HEK293T (cell line): ENCODE data around the gene KIF12.

Source experiments
- CTCF ChIA-PET: fragments of 350-600 bp; formaldehyde crosslinking; extraction: SDS; loops from one replicate; lab custom pipeline; 2021; ENCODE audit warnings: antibody characterized with exemption, inconsistent platforms; lab: Yijun Ruan, JAX
- POLR2A ChIA-PET: fragments of 350-600 bp; formaldehyde crosslinking; extraction: SDS; loops from one replicate; lab custom pipeline; 2020; ENCODE audit warnings: antibody characterized with exemption, inconsistent platforms; lab: Yijun Ruan, JAX
- DNase-seq: peaks from one replicate; pipeline ENCODE4 v3.0.0; 2012; ENCODE audit warnings: mixed read lengths; ENCODE audit errors: extremely low spot score
- ARNT ChIP-seq: fragments of 450-650 bp; IDR thresholded peaks from 2 replicates; pipeline ENCODE4 v1.6.1; 2017; ENCODE audit warnings: mild to moderate bottlenecking
- BHLHE40 ChIP-seq: fragments of 450-650 bp; IDR thresholded peaks from 2 replicates; pipeline ENCODE4 v1.6.1; 2016; ENCODE audit warnings: mild to moderate bottlenecking, moderate library complexity, borderline replicate concordance
- CTBP1 ChIP-seq: fragments of 450-650 bp; IDR thresholded peaks from 2 replicates; pipeline ENCODE4 v1.6.1; 2016; ENCODE audit warnings: borderline replicate concordance
- ELF4 ChIP-seq: fragments of 450-650 bp; IDR thresholded peaks from 2 replicates; pipeline ENCODE4 v1.6.1; 2017; ENCODE audit warnings: antibody characterized with exemption
- FOXA1 ChIP-seq: fragments of 450-650 bp; IDR thresholded peaks from 2 replicates; pipeline ENCODE4 v1.6.1; 2016; ENCODE audit warnings: mild to moderate bottlenecking
- FOXK2 ChIP-seq: fragments of 450-650 bp; IDR thresholded peaks from 2 replicates; pipeline ENCODE4 v1.6.1; 2016; ENCODE audit warnings: mild to moderate bottlenecking
- FOXM1 ChIP-seq: fragments of 450-650 bp; IDR thresholded peaks from 2 replicates; pipeline ENCODE4 v1.6.1; 2017; ENCODE audit warnings: mild to moderate bottlenecking, borderline replicate concordance
- HDGF ChIP-seq: fragments of 450-650 bp; IDR thresholded peaks from 2 replicates; pipeline ENCODE4 v1.6.1; 2017; ENCODE audit warnings: antibody characterized with exemption, borderline replicate concordance
- L3MBTL2 ChIP-seq: fragments of 450-650 bp; conservative IDR thresholded peaks from 2 replicates; pipeline ENCODE4 v1.6.1; 2016; ENCODE audit warnings: mild to moderate bottlenecking
- LEF1 ChIP-seq: fragments of 450-650 bp; IDR thresholded peaks from 2 replicates; pipeline ENCODE4 v1.6.1; 2017; ENCODE audit warnings: mild to moderate bottlenecking, borderline replicate concordance
- NFRKB ChIP-seq: fragments of 450-650 bp; IDR thresholded peaks from 2 replicates; pipeline ENCODE4 v1.6.1; 2016; ENCODE audit warnings: mild to moderate bottlenecking, moderate library complexity
- SP1 ChIP-seq: fragments of 450-650 bp; IDR thresholded peaks from 2 replicates; pipeline ENCODE4 v1.6.1; 2017
- SUZ12 ChIP-seq: fragments of 450-650 bp; IDR thresholded peaks from 2 replicates; pipeline ENCODE4 v1.6.1; 2016; ENCODE audit warnings: mild to moderate bottlenecking
- TARDBP ChIP-seq: fragments of 450-650 bp; IDR thresholded peaks from 2 replicates; pipeline ENCODE4 v1.6.1; 2016
- ZNF384 ChIP-seq: fragments of 450-650 bp; IDR thresholded peaks from 2 replicates; pipeline ENCODE4 v1.6.1; 2016
- TF ChIP-seq, protein P1 (sequence below): fragments of 450-650 bp; IDR thresholded peaks from 2 replicates; pipeline ENCODE4 v1.6.1; 2016

The KIF12 gene

DNA sequence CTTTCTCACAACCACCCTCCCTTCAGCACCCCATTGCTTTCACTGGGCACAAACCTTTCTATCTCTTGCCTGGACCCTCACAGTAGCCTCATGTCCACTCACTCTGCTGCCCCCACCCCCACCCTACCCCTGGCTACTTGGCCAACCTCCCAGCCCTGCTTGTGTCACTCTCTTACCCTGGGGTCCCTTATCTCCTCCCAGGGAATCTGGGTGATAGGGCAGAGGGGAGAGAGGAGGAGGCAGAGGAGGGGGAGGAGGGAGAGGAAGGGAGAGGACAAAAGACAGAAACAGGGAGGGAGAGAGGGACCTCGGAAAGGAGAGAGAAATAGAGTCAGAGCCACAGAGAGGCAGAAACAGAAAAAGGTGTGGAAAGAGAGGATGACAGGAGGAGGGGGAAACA, 25.0 kb upstream of the KIF12 start:
- TF ChIP-seq SUZ12, result no peak
- TF ChIP-seq ARNT, result no peak
- TF ChIP-seq, protein P1, sequence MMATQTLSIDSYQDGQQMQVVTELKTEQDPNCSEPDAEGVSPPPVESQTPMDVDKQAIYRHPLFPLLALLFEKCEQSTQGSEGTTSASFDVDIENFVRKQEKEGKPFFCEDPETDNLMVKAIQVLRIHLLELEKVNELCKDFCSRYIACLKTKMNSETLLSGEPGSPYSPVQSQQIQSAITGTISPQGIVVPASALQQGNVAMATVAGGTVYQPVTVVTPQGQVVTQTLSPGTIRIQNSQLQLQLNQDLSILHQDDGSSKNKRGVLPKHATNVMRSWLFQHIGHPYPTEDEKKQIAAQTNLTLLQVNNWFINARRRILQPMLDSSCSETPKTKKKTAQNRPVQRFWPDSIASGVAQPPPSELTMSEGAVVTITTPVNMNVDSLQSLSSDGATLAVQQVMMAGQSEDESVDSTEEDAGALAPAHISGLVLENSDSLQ, result no peak
- TF ChIP-seq BHLHE40, result no peak
- TF ChIP-seq CTBP1, result no peak
- TF ChIP-seq LEF1, result no peak
- no peak for TF ChIP-seq ZNF384
- TF ChIP-seq L3MBTL2, result no peak
- TF ChIP-seq FOXM1, result no peak
- TF ChIP-seq FOXA1, result no peak
- no peak for TF ChIP-seq TARDBP
- no peak for DNase-seq
- POLR2A ChIA-PET, result no interaction called here
- CTCF ChIA-PET, result interaction anchor here (1.3 kb wide), 1 partner anchor 28 kb away, joined by 3 read pairs; no protein-coding TSS in a partner anchor

DNA sequence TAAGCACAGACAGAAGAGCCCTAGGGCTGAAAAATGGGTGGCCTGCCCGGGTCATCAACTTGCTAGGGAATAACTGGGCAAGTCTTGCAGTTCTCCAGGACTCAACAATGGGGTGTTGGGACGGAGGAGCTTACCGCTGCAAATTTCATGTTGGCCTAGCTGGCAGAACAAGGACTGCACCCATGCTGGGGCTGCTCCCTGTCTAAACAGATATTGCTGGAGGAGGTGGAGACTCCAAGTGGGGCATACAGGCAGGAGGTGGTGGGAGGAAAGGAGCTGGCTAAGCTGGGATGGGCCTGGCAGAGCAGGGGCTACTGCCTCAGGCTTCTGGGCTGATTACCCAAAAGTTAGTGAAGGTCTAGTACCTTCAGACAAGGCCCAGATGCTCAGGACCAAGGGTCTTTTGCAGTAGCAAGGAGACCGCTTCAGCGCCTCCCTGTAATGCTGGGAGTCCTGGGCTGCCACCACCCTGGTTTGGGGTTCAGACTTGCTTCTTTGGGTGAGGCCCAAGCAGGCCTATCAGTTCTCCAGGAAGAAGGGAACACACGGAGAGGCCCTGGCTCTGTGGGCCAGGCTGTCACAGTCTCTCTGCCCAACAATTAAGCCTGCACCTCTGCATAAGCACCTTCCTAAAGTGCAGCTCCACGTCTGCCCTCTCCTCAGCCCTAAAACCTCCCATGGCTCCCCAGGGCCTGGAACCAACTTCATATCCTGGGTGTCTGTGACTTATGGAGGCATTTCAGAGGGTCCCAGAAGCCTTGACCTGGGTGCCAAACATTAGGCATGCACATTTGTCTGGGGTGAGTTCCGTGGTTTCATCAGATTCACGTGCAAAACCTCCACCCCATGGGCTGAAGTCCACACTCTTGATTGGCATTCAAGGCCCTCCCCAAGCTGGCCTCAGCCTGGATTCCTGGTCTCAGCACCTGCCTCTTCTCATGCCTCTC, 24.2 kb upstream of the KIF12 start:
- ChIA-PET POLR2A (no interaction called here), CTCF (interaction anchor here (1.3 kb wide), 1 partner anchor 29 kb away, joined by 3 read pairs; no protein-coding TSS in a partner anchor)
- no peak for TF ChIP-seq FOXA1
- TF ChIP-seq FOXM1, result no peak
- TF ChIP-seq TARDBP, result no peak
- TF ChIP-seq FOXK2, result no peak
- no peak for TF ChIP-seq NFRKB
- no peak for TF ChIP-seq LEF1
- TF ChIP-seq BHLHE40, result no peak
- no peak for TF ChIP-seq ARNT
- no peak for TF ChIP-seq SUZ12
- TF ChIP-seq, protein P1, result no peak
- TF ChIP-seq ELF4, result no peak
- no peak for TF ChIP-seq ZNF384
- TF ChIP-seq CTBP1, result no peak
- no peak for TF ChIP-seq HDGF
- no peak for TF ChIP-seq SP1
- no peak for TF ChIP-seq L3MBTL2
- no peak for DNase-seq

DNA sequence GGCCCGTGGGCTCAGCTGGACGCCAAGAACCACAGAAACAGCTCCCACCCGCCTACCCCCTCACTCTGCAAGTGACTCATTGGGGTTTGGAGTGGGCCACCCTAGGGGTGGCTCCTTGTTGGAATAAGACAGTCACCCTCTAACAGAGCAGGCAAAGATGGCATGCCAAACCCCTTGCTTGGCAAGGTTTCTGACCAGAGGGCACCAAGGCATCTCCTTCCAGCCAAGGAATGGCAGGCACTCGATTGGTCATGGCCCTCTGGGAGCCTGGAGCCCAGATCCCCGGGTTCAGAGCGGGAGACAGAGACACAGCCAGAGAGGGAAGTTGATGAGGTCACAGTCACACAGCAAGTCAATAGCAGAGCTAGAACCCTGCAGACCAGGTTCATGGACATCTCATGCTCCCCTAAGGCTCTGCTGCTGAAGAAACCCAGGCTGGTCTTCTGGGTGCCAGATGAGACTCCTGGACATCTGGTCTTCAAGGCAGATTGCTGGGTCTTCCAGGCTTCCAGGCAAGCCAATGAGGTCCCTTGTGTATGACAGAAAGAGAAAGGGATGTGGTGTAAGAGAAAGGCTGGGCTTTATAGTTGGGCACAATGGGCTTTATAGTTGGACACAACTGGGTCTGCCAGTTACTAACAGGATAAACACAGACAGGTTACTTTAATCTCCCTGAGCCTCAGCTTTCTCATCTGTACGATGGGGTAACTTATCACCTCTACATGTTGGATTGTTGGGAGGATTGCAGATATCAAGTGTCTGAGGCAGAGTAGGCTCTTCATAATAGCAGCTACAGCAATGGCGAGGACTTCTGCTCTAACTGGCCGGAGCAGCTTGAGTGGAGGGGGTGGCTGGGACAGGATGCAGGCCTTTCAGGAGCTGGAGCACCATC, 23.3 kb upstream of the KIF12 start:
- POLR2A ChIA-PET, result no interaction called here
- CTCF ChIA-PET, result interaction anchor here (0.7 to 1.4 kb wide), 2 partner anchors 40 to 149 kb away, joined by 3 to 6 read pairs; no protein-coding TSS in a partner anchor
- TF ChIP-seq FOXM1 (no peak), BHLHE40 (no peak), SP1 (no peak), SUZ12 (no peak), NFRKB (no peak), HDGF (no peak), ZNF384 (no peak), L3MBTL2 (no peak), TARDBP (no peak), LEF1 (no peak), FOXA1 (no peak), FOXK2 (no peak), CTBP1 (no peak), ARNT (no peak), ELF4 (no peak)
- TF ChIP-seq, protein P1, result no peak
- no peak for DNase-seq

DNA sequence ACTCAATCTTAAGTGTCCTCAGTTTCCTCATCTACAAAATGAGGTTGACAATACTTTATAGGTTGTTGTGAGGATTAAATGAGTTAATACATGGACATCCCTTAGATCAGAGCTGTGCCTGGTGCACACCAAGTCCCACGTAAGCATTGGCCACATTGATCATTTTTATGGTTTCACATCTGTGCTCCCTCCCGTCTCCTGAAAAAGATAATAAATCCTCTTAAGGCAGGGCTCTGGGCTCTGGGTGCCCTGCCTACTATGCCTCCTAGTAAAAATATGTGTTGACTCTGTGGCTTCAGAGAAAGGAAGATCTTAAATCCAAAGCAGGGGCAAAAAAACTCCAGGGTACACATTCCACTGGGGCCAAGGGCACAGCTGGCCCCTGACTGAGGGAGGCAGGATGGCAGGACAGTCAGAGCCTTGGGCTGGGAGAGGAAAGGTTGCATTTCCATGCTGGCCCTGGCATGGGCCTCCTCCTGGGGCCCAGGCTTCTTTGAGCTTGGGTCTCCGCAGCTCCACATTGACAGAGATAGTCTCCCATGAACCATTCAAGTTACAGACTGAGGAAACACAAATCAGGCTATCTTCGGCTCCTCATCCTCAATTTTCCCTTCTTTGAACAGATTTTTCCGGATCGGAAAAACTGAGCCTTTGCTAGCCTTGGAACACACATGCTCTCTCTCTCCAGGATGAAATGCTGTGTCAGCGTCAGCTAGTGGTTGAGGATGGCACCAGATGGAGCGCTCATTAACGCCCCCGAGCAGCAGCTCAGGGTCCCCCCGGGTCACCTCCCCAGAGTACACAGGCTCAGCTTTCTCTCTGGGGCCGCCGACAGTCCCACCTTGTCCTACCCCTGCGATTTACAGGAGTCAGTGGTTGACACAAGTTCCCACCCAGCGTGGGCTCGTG, 22.4 kb upstream of the KIF12 start:
- ChIA-PET POLR2A (no interaction called here), CTCF (interaction anchor here (1.4 kb wide), 1 partner anchor 39 kb away, joined by 6 read pairs; no protein-coding TSS in a partner anchor)
- DNase-seq, result no peak
- no peak for TF ChIP-seq ARNT
- TF ChIP-seq SUZ12, result no peak
- TF ChIP-seq LEF1, result no peak
- TF ChIP-seq FOXM1, result no peak
- TF ChIP-seq FOXA1, result no peak
- TF ChIP-seq FOXK2, result no peak
- no peak for TF ChIP-seq HDGF
- TF ChIP-seq TARDBP, result no peak
- no peak for TF ChIP-seq NFRKB
- no peak for TF ChIP-seq SP1
- no peak for TF ChIP-seq BHLHE40
